SU-DHL-6 (cell line): ENCODE results near the gene EEF2K.

Experiments
- H2AFZ ChIP-seq: fragments of 200-600 bp; sonication (generic); 2 replicates; pipeline ENCODE4 v1.6.1; 2014; ENCODE audit warnings: low read depth, mild to moderate bottlenecking, moderate library complexity, mixed read lengths, antibody characterized with exemption, low read length; ENCODE audit not compliant: severe bottlenecking
- H3F3A ChIP-seq: fragments of 200-600 bp; shearing (Covaris generic); 2 replicates; pipeline ENCODE4 v1.6.0; 2016; ENCODE audit warnings: antibody characterized with exemption, mild to moderate bottlenecking; ENCODE audit not compliant: insufficient read depth
- H3K27ac ChIP-seq: fragments of 200-600 bp; sonication (generic); 2 replicates; pipeline ENCODE4 v1.5.1; 2016; ENCODE audit warnings: low read depth, mild to moderate bottlenecking, low read length, moderate library complexity, mixed read lengths
- H3K27me3 ChIP-seq: fragments of 200-600 bp; sonication (generic), shearing (Covaris generic); 2 replicates; pipeline ENCODE4 v1.6.0; 2014; ENCODE audit warnings: mild to moderate bottlenecking, low read length
- H3K36me3 ChIP-seq: fragments of 200-600 bp; sonication (generic); 2 replicates; pipeline ENCODE4 v1.6.1; 2014; ENCODE audit warnings: mild to moderate bottlenecking, low read length, mixed read lengths
- H3K4me2 ChIP-seq: fragments of 300-600, 200-600 bp; shearing (Covaris generic), sonication (generic); 2 replicates; pipeline ENCODE4 v1.6.0; 2014; ENCODE audit warnings: low read length, low read depth, mild to moderate bottlenecking; ENCODE audit not compliant: poor library complexity, severe bottlenecking
- H3K4me3 ChIP-seq: fragments of 200-600 bp; sonication (generic); 2 replicates; pipeline ENCODE4 v1.5.1; 2014; ENCODE audit warnings: antibody characterized with exemption, low read length, mild to moderate bottlenecking, mixed read lengths; ENCODE audit not compliant: insufficient read depth, poor library complexity, severe bottlenecking
- H3K79me2 ChIP-seq: fragments of 200-600 bp; sonication (generic); 2 replicates; pipeline ENCODE4 v1.6.1; 2014; ENCODE audit warnings: mild to moderate bottlenecking, low read length, moderate library complexity; ENCODE audit not compliant: insufficient read depth
- H3K9ac ChIP-seq: fragments of 200-600 bp; sonication (generic); 2 replicates; pipeline ENCODE4 v1.7.0; 2014; ENCODE audit warnings: mild to moderate bottlenecking, low read length
- H3K9me2 ChIP-seq: fragments of 200-600 bp; sonication (generic); replicated peaks from 2 replicates; pipeline ENCODE4 v1.6.1; 2014; ENCODE audit warnings: low read length; ENCODE audit not compliant: insufficient read depth
- H3K9me3 ChIP-seq: fragments of 200-600 bp; sonication (generic); 2 replicates; pipeline ENCODE4 v1.6.1; 2014; ENCODE audit warnings: low read length, mixed read lengths; ENCODE audit not compliant: insufficient read depth
- H4K20me1 ChIP-seq: fragments of 200-600 bp; sonication (generic); 2 replicates; pipeline ENCODE4 v1.6.1; 2014; ENCODE audit warnings: low read depth, mild to moderate bottlenecking, antibody characterized with exemption, low read length, moderate library complexity, mixed read lengths
- EZH2phosphoT487 ChIP-seq: fragments of 200-600 bp; sonication (generic), shearing (Covaris generic); conservative IDR thresholded peaks from 2 replicates; pipeline ENCODE4 v1.6.1; 2018; ENCODE audit warnings: mild to moderate bottlenecking, antibody characterized with exemption, low read length, moderate library complexity, mixed read lengths
- TF ChIP-seq, protein P1 (sequence below): fragments of 200-600 bp; sonication (generic); IDR thresholded peaks from one replicate; pipeline ENCODE4 v1.5.1; 2017; ENCODE audit warnings: antibody characterized with exemption, mild to moderate bottlenecking, low read length, moderate library complexity; ENCODE audit not compliant: insufficient read depth, poor library complexity, severe bottlenecking

EEF2K gene

DNA sequence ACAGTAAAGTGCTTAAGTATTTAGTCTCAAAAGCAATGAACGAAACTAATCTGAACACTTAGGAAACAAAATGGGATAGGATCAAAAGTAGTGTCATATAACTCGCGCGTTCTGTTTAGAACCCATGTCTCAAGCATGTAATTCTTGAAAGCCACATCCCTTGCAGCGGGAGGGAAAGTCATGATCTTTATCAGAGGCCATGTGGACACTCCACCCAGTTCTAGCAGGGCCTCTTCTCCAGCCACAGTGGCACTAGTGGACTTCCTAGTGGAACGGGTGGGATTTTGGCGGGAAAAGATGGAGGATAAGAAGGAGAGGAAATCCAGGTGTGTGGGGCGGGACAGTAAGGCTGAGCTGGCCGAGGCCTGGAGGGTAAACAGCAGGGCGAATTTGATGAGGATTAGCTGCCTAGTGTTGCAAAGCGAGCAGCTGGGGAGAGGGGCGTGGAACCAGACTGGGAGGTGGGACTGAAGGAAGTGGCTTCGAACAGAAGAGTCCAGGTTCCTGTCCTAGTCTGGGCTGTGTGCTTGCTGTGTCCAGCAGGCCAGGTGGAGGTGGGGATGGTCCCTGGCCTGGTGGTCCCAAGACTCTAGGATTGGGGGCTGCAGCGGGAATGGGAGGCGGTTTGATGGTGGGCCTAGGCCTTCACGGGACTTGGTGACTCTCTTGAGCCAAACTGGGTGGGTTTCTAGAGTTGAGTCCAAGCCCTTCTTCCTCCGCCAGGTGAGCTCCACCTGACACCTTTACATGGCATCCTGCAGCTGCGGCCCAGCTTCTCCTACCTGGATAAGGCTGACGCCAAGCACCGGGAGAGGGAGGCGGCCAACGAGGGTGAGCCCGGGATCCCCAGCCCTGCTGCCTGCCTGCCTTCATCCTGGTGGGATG is 107.1 kb downstream of the EEF2K start:
- no peaks in the 10 kb centered on the region for H3K9me3 ChIP-seq
- H3F3A ChIP-seq, result no peaks in the 10 kb centered on the region
- no peaks in the 10 kb centered on the region for H4K20me1 ChIP-seq
- no peak overlapping the region for H3K9ac ChIP-seq
- H3K27me3 ChIP-seq, result no peaks in the 10 kb centered on the region
- H3K4me3 ChIP-seq, result no peak overlapping the region
- H3K9me2 ChIP-seq, result no peaks in the 10 kb centered on the region
- H3K36me3 ChIP-seq, result no peaks in the 10 kb centered on the region
- H3K4me2 ChIP-seq, result no peak overlapping the region
- H2AFZ ChIP-seq, result no peak overlapping the region
- H3K79me2 ChIP-seq, result no peaks in the 10 kb centered on the region
- TF ChIP-seq, protein P1, sequence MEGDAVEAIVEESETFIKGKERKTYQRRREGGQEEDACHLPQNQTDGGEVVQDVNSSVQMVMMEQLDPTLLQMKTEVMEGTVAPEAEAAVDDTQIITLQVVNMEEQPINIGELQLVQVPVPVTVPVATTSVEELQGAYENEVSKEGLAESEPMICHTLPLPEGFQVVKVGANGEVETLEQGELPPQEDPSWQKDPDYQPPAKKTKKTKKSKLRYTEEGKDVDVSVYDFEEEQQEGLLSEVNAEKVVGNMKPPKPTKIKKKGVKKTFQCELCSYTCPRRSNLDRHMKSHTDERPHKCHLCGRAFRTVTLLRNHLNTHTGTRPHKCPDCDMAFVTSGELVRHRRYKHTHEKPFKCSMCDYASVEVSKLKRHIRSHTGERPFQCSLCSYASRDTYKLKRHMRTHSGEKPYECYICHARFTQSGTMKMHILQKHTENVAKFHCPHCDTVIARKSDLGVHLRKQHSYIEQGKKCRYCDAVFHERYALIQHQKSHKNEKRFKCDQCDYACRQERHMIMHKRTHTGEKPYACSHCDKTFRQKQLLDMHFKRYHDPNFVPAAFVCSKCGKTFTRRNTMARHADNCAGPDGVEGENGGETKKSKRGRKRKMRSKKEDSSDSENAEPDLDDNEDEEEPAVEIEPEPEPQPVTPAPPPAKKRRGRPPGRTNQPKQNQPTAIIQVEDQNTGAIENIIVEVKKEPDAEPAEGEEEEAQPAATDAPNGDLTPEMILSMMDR, result no peak
- no peak for TF ChIP-seq EZH2phosphoT487
- no peak overlapping the region for H3K27ac ChIP-seq

DNA sequence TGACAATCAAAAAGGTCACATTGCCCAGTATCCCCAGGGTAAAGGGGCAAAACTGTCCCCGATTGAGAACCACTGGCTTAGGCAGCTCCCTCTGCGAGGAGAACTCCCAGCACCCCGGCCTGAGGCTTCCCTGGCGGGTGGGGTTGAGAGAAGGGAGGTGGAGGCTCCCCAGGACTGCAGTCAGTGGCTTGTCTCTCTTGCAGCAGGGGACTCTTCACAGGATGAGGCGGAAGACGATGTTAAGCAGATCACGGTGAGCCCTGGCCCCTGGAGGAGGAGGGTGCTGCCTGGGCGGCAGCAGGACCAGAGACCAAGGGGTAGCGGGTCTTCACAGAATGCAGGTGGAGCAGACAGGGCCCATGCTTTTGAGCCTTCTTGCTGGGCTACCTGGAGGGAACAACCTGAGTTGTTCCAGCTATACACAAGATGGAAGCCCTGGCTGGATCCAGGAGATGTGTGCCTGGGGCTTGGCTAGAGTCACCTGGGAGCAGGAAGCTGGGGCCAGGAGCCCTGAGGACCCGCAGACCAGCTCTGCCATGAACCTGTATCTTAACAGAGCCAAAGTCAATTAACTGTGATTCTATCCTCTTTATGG is 107.9 kb downstream of the EEF2K start:
- TF ChIP-seq EZH2phosphoT487, result no peak
- TF ChIP-seq, protein P1, result no peak
- Histone ChIP-seq H3K4me2 (no peak overlapping the region), H3K27me3 (no peaks in the 10 kb centered on the region), H4K20me1 (no peaks in the 10 kb centered on the region), H3K9ac (no peak overlapping the region), H3K36me3 (peaks cover under 1% of the 10 kb centered on the region; the same call in 1 of the 2 replicates), H3K27ac (no peak overlapping the region), H2AFZ (no peak overlapping the region), H3K9me3 (no peaks in the 10 kb centered on the region), H3F3A (no peaks in the 10 kb centered on the region), H3K9me2 (no peaks in the 10 kb centered on the region), H3K79me2 (no peaks in the 10 kb centered on the region), H3K4me3 (no peak overlapping the region)

DNA sequence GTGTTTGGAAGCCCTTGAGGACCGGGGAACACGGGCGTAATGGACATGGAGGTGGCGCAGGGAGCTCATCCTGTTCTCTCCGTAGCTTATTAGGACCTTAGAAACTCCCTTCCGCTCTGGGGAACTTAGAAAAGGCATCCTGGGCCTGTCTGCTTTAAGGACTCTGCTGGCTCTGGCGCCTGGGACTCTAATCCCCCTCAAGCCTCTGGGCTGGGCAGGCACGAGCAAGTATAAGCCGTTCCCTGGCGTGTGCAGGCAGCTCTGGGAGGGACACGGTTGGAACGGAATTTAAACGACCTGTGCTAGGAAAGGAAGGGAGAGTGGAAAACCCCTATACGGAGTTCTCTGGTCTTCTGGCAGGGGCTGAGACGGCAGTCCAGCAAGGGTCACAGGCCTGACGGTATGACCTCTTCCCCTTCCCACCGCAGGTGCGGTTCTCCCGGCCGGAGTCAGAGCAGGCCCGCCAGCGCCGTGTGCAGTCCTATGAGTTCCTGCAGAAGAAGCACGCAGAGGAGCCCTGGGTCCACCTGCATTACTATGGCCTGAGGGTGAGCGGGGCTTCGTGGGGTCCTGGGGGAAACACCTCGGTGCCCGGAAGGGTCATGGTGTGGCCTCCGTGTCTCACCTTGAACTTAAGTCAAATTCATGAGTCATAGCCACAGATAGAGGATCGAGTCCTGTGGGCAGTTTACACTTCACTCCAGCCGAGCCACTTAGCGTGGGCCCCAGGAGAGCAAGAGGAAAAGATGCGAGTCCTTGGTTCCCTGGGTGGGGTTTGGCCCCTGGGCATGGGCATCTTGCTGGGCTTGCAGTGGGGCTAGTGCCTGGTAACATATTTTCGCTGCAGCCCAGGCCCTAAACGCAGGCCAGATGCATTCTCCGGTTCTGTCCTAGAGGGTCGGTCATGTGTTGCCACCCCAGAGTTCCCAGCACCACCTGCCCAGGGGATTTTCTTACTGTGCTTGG is 108.9 kb downstream of the EEF2K start:
- Histone ChIP-seq H3K9me3 (no peaks in the 10 kb centered on the region), H3K4me3 (no peak overlapping the region), H3K27ac (no peak overlapping the region), H3F3A (peaks cover 3% of the 10 kb centered on the region; the same call in 1 of the 2 replicates), H2AFZ (no peak overlapping the region), H3K9ac (no peak overlapping the region), H3K4me2 (no peak overlapping the region), H3K79me2 (no peaks in the 10 kb centered on the region), H3K36me3 (peaks cover 5% of the 10 kb centered on the region; the same call in 1 of the 2 replicates), H3K9me2 (no peaks in the 10 kb centered on the region), H3K27me3 (no peaks in the 10 kb centered on the region), H4K20me1 (no peaks in the 10 kb centered on the region)
- no peak for TF ChIP-seq EZH2phosphoT487
- TF ChIP-seq, protein P1, result no peak
